CD4-positive, alpha-beta T cell (primary cell): ENCODE results near the gene NELFB. TPM values are rescaled to one million over a fixed set of nuclear protein-coding genes. Genes with fewer than 3 reads are reported as not detected.
"Not testable (repeated sequence)": the region's sequence is repeated elsewhere in the genome, so short reads cannot be mapped to it uniquely, and the experiment has no call there.

Experiments
- ATAC-seq: fragments of 200-7000 bp; cut with Tn5 transposase; one replicate; pipeline ENCODE4 v1.10.0; 2022; ENCODE audit warnings: mild to moderate bottlenecking; ENCODE audit not compliant: poor library complexity
- CTCF ChIA-PET: fragments of 350-600 bp; sonication (Branson Sonifier 250); formaldehyde crosslinking; loops from one replicate; lab custom pipeline; 2021; ENCODE audit warnings: antibody characterized with exemption, inconsistent platforms; lab: Charles Lee
- POLR2A ChIA-PET: fragments of 350-600 bp; sonication (Branson Sonifier 250); formaldehyde crosslinking; loops from one replicate; lab custom pipeline; 2021; ENCODE audit warnings: antibody characterized with exemption, inconsistent platforms; lab: Charles Lee
- DNase-seq, 14 experiments: peaks; one replicate each; pipeline ENCODE4 v3.0.0-alpha.2; 2013 to 2020; ENCODE audit warnings: mixed read lengths in 2 of 14
- H3K27ac ChIP-seq, 2 donors: one replicate each; pipeline versions ENCODE4 v1.5.1 to v1.7.0; 2013; ENCODE audit warnings: low read length in 2 of 2, low read depth in 1 of 2, mild to moderate bottlenecking in 1 of 2
- H3K27me3 ChIP-seq, 2 experiments: 1 replicate in 1 of 2; 2 replicates in 1 of 2; pipeline versions ENCODE4 v1.6.1 to v1.7.0; 2013; ENCODE audit warnings: low read length in 2 of 2, control low read depth in 1 of 2, mild to moderate bottlenecking in 1 of 2, moderate library complexity in 1 of 2; ENCODE audit not compliant: insufficient read depth in 2 of 2, control insufficient read depth in 1 of 2
- H3K36me3 ChIP-seq: one replicate; pipeline ENCODE4 v1.6.1; 2013; ENCODE audit warnings: low read length, control low read depth; ENCODE audit not compliant: insufficient read depth
- H3K4me1 ChIP-seq: one replicate; pipeline ENCODE4 v1.6.1; 2013; ENCODE audit warnings: low read length, control low read depth; ENCODE audit not compliant: insufficient read depth
- H3K4me3 ChIP-seq: one replicate; pipeline ENCODE4 v1.5.1; 2013; ENCODE audit warnings: mild to moderate bottlenecking, low read length, moderate library complexity
- H3K9me3 ChIP-seq, 2 experiments: 1 replicate in 1 of 2; 2 replicates in 1 of 2; pipeline versions ENCODE4 v1.6.1 to v1.7.0; 2013; ENCODE audit warnings: low read length in 2 of 2, mild to moderate bottlenecking in 2 of 2, control low read depth in 1 of 2, moderate library complexity in 1 of 2; ENCODE audit not compliant: control insufficient read depth in 1 of 2, insufficient read depth in 1 of 2
- H3K27ac Mint-ChIP-seq: one replicate; pipeline ENCODE4 v1.8.0; 2020; ENCODE audit warnings: mixed read lengths
- H3K27me3 Mint-ChIP-seq: one replicate; pipeline ENCODE4 v1.8.0; 2021; ENCODE audit warnings: mixed read lengths
- H3K36me3 Mint-ChIP-seq: one replicate; pipeline ENCODE4 v1.8.0; 2021; ENCODE audit warnings: low read depth, mixed read lengths
- H3K4me1 Mint-ChIP-seq: one replicate; pipeline ENCODE4 v1.8.0; 2021; ENCODE audit warnings: low read depth, mixed read lengths
- H3K4me3 Mint-ChIP-seq: one replicate; pipeline ENCODE4 v1.8.0; 2020; ENCODE audit warnings: mild to moderate bottlenecking, mixed read lengths
- H3K9me3 Mint-ChIP-seq: one replicate; pipeline ENCODE4 v1.8.0; 2020; ENCODE audit warnings: mixed read lengths
- intact Hi-C, 2 experiments: fragments of 100-400 bp; cut with DNase I in 1 of 2; cut with micrococcal nuclease in 1 of 2; formaldehyde crosslinking; loops; one replicate each; pipeline versions ENCODE4 v1.15.1 to v1.9.0; 2023 to 2025; cut with DNase I, micrococcal nuclease
- total RNA-seq, 174 experiments: library from RNA in 2 of 174; stranded (reverse) in 2 of 174; gene quantifications; one replicate each; pipeline ENCODE4 v1.2.3 and lab custom pipeline; 2021 to 2026
- TF ChIP-seq, protein P1 (sequence below): fragments of 200-600 bp; IDR thresholded peaks from one replicate; pipeline ENCODE4 v1.8.0; 2022; ENCODE audit warnings: antibody characterized with exemption, mild to moderate bottlenecking

The NELFB gene
- total RNA-seq, 2 experiments from 2014 or later = 20.7 to 21.2 TPM

DNA sequence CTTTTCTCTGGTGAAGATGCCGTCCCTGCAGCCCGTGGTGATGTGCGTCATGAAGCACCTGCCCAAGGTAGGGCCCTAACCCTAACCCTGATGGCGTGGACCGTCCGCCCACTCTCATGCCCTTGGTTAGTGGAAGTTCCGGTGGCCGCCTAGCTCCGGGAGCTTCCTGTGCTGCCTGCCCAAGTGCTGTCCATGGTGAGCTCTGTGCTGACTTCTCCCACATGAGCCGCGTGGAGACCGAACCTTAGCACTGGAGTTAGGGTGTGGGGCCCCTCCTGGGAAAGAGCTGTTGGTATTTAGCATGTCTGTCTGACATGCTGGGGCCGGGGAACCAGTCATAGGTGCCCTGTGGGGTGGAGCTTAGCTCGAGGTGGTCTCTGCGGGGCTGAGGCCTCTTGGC is 1.2 kb downstream of the NELFB start:
- no peaks in the 10 kb centered on the region for H3K9me3 Mint-ChIP-seq
- no peaks in the 10 kb centered on the region for H3K27me3 Mint-ChIP-seq
- CTCF ChIA-PET = interaction anchor here (0.9 to 2.1 kb wide), 3 partner anchors 20 to 221 kb away, joined by 3 to 7 read pairs (median 3); partner anchors contain the start of gene NRARP
- POLR2A ChIA-PET = interaction anchor here (0.6 to 4.7 kb wide), 8 partner anchors 11 to 170 kb away, joined by 3 to 63 read pairs (median 6); partner anchors contain the start of genes MAN1B1, RNF208, TPRN and TUBB4B
- H3K9me3 ChIP-seq = no peaks in the 10 kb centered on the region
- DNase-seq (peak in 1 of 14 experiments; percentile 2), ATAC-seq (no peak)
- peak overlapping the region; percentile 90 for H3K4me3 ChIP-seq
- no peaks in the 10 kb centered on the region for H3K27me3 ChIP-seq
- peaks cover 25% of the 10 kb centered on the region for H3K4me1 ChIP-seq
- peak overlapping the region; percentile 94 for H3K4me3 Mint-ChIP-seq
- H3K36me3 ChIP-seq = peaks cover 20% of the 10 kb centered on the region
- TF ChIP-seq, protein P1, sequence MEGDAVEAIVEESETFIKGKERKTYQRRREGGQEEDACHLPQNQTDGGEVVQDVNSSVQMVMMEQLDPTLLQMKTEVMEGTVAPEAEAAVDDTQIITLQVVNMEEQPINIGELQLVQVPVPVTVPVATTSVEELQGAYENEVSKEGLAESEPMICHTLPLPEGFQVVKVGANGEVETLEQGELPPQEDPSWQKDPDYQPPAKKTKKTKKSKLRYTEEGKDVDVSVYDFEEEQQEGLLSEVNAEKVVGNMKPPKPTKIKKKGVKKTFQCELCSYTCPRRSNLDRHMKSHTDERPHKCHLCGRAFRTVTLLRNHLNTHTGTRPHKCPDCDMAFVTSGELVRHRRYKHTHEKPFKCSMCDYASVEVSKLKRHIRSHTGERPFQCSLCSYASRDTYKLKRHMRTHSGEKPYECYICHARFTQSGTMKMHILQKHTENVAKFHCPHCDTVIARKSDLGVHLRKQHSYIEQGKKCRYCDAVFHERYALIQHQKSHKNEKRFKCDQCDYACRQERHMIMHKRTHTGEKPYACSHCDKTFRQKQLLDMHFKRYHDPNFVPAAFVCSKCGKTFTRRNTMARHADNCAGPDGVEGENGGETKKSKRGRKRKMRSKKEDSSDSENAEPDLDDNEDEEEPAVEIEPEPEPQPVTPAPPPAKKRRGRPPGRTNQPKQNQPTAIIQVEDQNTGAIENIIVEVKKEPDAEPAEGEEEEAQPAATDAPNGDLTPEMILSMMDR = no peak
- peaks cover 16% of the 10 kb centered on the region for H3K4me1 Mint-ChIP-seq
- no peak overlapping the region for H3K27ac Mint-ChIP-seq
- peaks cover 13% of the 10 kb centered on the region for H3K36me3 Mint-ChIP-seq
- H3K27ac ChIP-seq = no peak overlapping the region
- intact Hi-C loops = loop anchor here in 1 of 2 experiments (5.0 kb wide), 1 partner anchor 1289 kb away; no protein-coding TSS in a partner anchor

- no peak for ATAC-seq
- Mint-ChIP-seq H3K9me3 (no peaks in the 10 kb centered on the region), H3K4me1 (peaks cover 16% of the 10 kb centered on the region), H3K4me3 (peak overlapping the region; percentile 94), H3K27ac (no peak overlapping the region), H3K36me3 (peaks cover 18% of the 10 kb centered on the region), H3K27me3 (no peaks in the 10 kb centered on the region)
- Histone ChIP-seq H3K4me1 (peaks cover 25% of the 10 kb centered on the region), H3K27ac (no peak overlapping the region), H3K36me3 (peaks cover 20% of the 10 kb centered on the region), H3K9me3 (no peaks in the 10 kb centered on the region), H3K4me3 (no peak overlapping the region), H3K27me3 (no peaks in the 10 kb centered on the region)
- ChIA-PET POLR2A (interaction anchor here (0.6 to 4.7 kb wide), 3 partner anchors 17 to 171 kb away, joined by 3 to 63 read pairs (median 11); partner anchors contain the start of genes MAN1B1 and TUBB4B), CTCF (interaction anchor here (0.9 to 2.1 kb wide), 2 partner anchors 20 to 45 kb away, joined by 3 to 7 read pairs; partner anchors contain the start of gene NRARP)
- peak in 1 of 14 experiments; percentile 1 for DNase-seq
- TF ChIP-seq, protein P1 = no peak
- intact Hi-C loops = loop anchor here in 1 of 2 experiments (5.0 kb wide), 1 partner anchor 1290 kb away; no protein-coding TSS in a partner anchor
Observed at GRCh38 chr9:137256856-137257255, 1.7 kb downstream of the NELFB start.

DNA sequence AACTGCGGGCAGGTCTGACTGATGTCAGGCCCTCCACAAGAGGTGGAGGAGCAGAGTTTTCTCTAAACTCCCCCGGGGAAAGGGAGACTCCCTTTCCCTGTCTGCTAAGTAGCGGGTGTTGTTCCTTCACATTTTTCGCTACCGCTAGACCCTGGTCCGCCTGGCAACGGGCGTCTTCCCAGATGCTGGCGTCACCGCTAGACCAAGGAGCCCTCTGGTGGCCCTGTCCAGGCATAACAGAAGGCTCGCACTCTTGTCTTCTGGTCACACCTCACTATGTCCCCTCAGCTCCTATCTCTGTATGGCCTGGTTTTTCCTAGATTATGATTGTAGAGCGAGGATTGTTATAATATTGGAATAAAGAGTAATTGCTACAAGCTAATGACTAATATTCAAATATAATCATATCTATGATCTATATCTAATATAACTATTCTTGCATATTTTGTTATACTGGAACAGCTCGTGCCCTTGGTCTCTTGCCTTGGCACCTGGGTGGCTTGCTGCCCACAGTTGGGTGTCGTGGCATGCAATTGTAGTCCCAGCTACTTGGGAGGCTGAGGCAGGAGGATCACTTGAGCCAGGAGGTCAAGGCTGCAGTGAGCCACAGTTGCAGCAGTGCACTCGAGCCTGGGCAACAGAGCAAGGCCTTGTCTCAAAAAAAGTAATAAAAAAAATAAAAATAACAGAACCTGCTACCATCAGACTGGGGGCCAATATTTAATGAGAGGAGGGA is 7.2 kb downstream of the NELFB start:
- ATAC-seq, H3K4me3 Mint-ChIP-seq, POLR2A ChIA-PET, H3K27me3 Mint-ChIP-seq, H3K27ac Mint-ChIP-seq, H3K27me3 ChIP-seq, H3K4me1 Mint-ChIP-seq, H3K27ac ChIP-seq, H3K4me3 ChIP-seq, H3K9me3 ChIP-seq, H3K4me1 ChIP-seq, DNase-seq, H3K9me3 Mint-ChIP-seq: not testable (repeated sequence)
- intact Hi-C loops = loop anchor here in 1 of 2 experiments (2.0 kb wide), 1 partner anchor 26 kb away; no protein-coding TSS in a partner anchor
- CTCF ChIA-PET = interaction anchor here (1.3 kb wide), 1 partner anchor 26 kb away, joined by 5 read pairs; no protein-coding TSS in a partner anchor
- TF ChIP-seq, protein P1 = peak; percentile 45
- peaks cover 45% of the 10 kb centered on the region for H3K36me3 ChIP-seq
- peaks cover 30% of the 10 kb centered on the region for H3K36me3 Mint-ChIP-seq
